ENCODE data around the gene COX6B1.
"Not testable (repeated sequence)": the region's sequence is repeated elsewhere in the genome, so short reads cannot be mapped to it uniquely, and the experiment has no call there.

COX6B1 gene

GRCh38 chr19:35633727-35634440, 14.2 kb upstream of the COX6B1 start:
- DNase-seq (ENCODE audit: low read depth in 2 of 2, low spot score in 1 of 2), result no peak

GRCh38 chr19:35636651-35637050, 11.5 kb upstream of the COX6B1 start:
- no peak for DNase-seq (ENCODE audit: low read depth in 2 of 2, low spot score in 1 of 2)

GRCh38 chr19:35637165-35637564, 11.0 kb upstream of the COX6B1 start:
- DNase-seq (ENCODE audit: low read depth in 2 of 2, low spot score in 1 of 2), result no peak

- no peak for DNase-seq (ENCODE audit: low read depth in 2 of 2, low spot score in 1 of 2)
These were observed 8.8 kb upstream of the COX6B1 start for GRCh38 chr19:35639321-35639639.

- no peak for DNase-seq (ENCODE audit: low read depth in 2 of 2, low spot score in 1 of 2)
These were observed 8.3 kb upstream of the COX6B1 start for GRCh38 chr19:35639863-35640262.

GRCh38 chr19:35641515-35642151, 6.5 kb upstream of the COX6B1 start, which contains the start of gene ETV2:
Gene ETV2 (plus strand): TSS chr19:35641745. CDS start chr19:35642461, 716 bp downstream.
- DNase-seq (ENCODE audit: low read depth in 2 of 2, low spot score in 1 of 2), result no peak

GRCh38 chr19:35642312-35642711, 5.8 kb upstream of the COX6B1 start:
- no peak for DNase-seq (ENCODE audit: low read depth in 2 of 2, low spot score in 1 of 2)

GRCh38 chr19:35642798-35643254, 5.3 kb upstream of the COX6B1 start:
- no peak for DNase-seq (ENCODE audit: low read depth in 2 of 2, low spot score in 1 of 2)

- peak; percentile 61 to 66 for DNase-seq (ENCODE audit: low read depth in 2 of 2, low spot score in 1 of 2)
These were observed 4.6 kb upstream of the COX6B1 start for GRCh38 chr19:35643255-35644205.

- peak; percentile 80 to 89 for DNase-seq (ENCODE audit: low read depth in 2 of 2, low spot score in 1 of 2)
These were observed 3.7 kb upstream of the COX6B1 start for GRCh38 chr19:35644206-35644986.

GRCh38 chr19:35644987-35645679, 3.0 kb upstream of the COX6B1 start:
- DNase-seq (ENCODE audit: low read depth in 2 of 2, low spot score in 1 of 2), result peak; percentile 23 to 49

- DNase-seq (ENCODE audit: low read depth in 2 of 2, low spot score in 1 of 2), result no peak
These were observed 2.2 kb upstream of the COX6B1 start for GRCh38 chr19:35645680-35646511.

GRCh38 chr19:35650581-35650980, 2.5 kb downstream of the COX6B1 start:
- no peak for DNase-seq (ENCODE audit: low read depth in 2 of 2, low spot score in 1 of 2)

- not testable (repeated sequence) for DNase-seq (ENCODE audit: low read depth in 2 of 2, low spot score in 1 of 2)
These were observed 6.7 kb downstream of the COX6B1 start for GRCh38 chr19:35654828-35655227.

GRCh38 chr19:35655600-35655999, 7.5 kb downstream of the COX6B1 start:
- no peak for DNase-seq (ENCODE audit: low read depth in 2 of 2, low spot score in 1 of 2)

- DNase-seq (ENCODE audit: low read depth in 2 of 2, low spot score in 1 of 2), result no peak
These were observed 8.6 kb downstream of the COX6B1 start for GRCh38 chr19:35656700-35657099.

GRCh38 chr19:35657904-35658700, 10.0 kb downstream of the COX6B1 start:
- no peak for DNase-seq (ENCODE audit: low read depth in 2 of 2, low spot score in 1 of 2)

GRCh38 chr19:35661995-35662340, 13.8 kb downstream of the COX6B1 start:
- DNase-seq (ENCODE audit: low read depth in 2 of 2, low spot score in 1 of 2), result no peak

GRCh38 chr19:35663981-35664380, 15.9 kb downstream of the COX6B1 start:
- no peak for DNase-seq (ENCODE audit: low read depth in 2 of 2, low spot score in 1 of 2)
